ENCODE results near the gene LRFN2. TPM values are rescaled to one million over a fixed set of nuclear protein-coding genes. Genes with fewer than 3 reads are reported as not detected.

LRFN2 gene
- polyA plus RNA-seq, 1 of the 3 experiments (the other 2 are of a cell fraction), result 0.02 TPM

- ChIA-PET POLR2A (no interaction called here), CTCF (interaction anchor here (0.8 to 1.9 kb wide), 5 partner anchors 15 to 107 kb away, joined by 3 to 5 read pairs (median 3); no protein-coding TSS in a partner anchor)
- H3K4me2 ChIP-seq, result no peak overlapping the region
- H3F3A ChIP-seq (replicated peaks; ENCODE audit: insufficient read depth), result no peaks in the 10 kb centered on the region
- no peaks in the 10 kb centered on the region for H4K20me1 ChIP-seq (ENCODE audit: insufficient read depth)
- H3K36me3 ChIP-seq (replicated peaks in 1 of 2; ENCODE audit: control insufficient read depth in 1 of 2, insufficient read depth in 2 of 2, low read length in 1 of 2), result no peaks in the 10 kb centered on the region
- peaks cover 0 to 31% of the 10 kb centered on the region in 2 experiments; a peak in 1 of 4 replicates for H3K4me1 ChIP-seq (ENCODE audit: control insufficient read depth in 1 of 2, insufficient read depth in 2 of 2, low read depth in 1 of 2, low read length in 1 of 2)
- H3K79me2 ChIP-seq (ENCODE audit: insufficient read depth), result no peaks in the 10 kb centered on the region
- H3K9me3 ChIP-seq, result no peaks in the 10 kb centered on the region
- no peak overlapping the region for H3K27ac ChIP-seq (ENCODE audit: low read depth in 2 of 2, low read length in 1 of 2)
- no peak for TF ChIP-seq GABPA (IDR thresholded peaks at IDR 0.05; ENCODE audit: low read depth)
- no peak for TF ChIP-seq NRF1 (IDR thresholded peaks at IDR 0.05; ENCODE audit: low read depth, low read length)
- no peak for TF ChIP-seq MXI1 (IDR thresholded peaks at IDR 0.05; ENCODE audit: low read depth, low read length)
- no peak for TF ChIP-seq FOXJ3 (CRISPR knock-in tag; IDR thresholded peaks at IDR 0.05)
- TF ChIP-seq CTCF (IDR thresholded peaks at IDR 0.05), result no peak
- no peak for TF ChIP-seq JUND (IDR thresholded peaks at IDR 0.05)
- TF ChIP-seq PBX3 (IDR thresholded peaks at IDR 0.05), result no peak
- no peak for TF ChIP-seq GATA2 (CRISPR knock-in tag; IDR thresholded peaks at IDR 0.05)
- TF ChIP-seq FOXM1 (IDR thresholded peaks at IDR 0.05; ENCODE audit: low read depth), result no peak
- TF ChIP-seq IRF3 (IDR thresholded peaks at IDR 0.05; ENCODE audit: low read depth, low read length), result no peak
- no peak for TF ChIP-seq MEF2A (IDR thresholded peaks at IDR 0.05; ENCODE audit: borderline replicate concordance, low read depth)
- no peak for TF ChIP-seq ELF1 (IDR thresholded peaks at IDR 0.05)
- TF ChIP-seq EP300 (IDR thresholded peaks at IDR 0.05; ENCODE audit: borderline replicate concordance in 1 of 2, low read depth in 1 of 2, low read length in 1 of 2), result no peak
- no peak for TF ChIP-seq TCF12 (IDR thresholded peaks at IDR 0.05)
- no peak for TF ChIP-seq RCOR1 (IDR thresholded peaks at IDR 0.05; ENCODE audit: low read length)
- H3K4me3 ChIP-seq (ENCODE audit: low read depth in 2 of 2, low read length in 1 of 2), result no peak overlapping the region
- no peak for DNase-seq
- H3K27me3 ChIP-seq (ENCODE audit: insufficient read depth), result no peaks in the 10 kb centered on the region; the same call in 1 of the 2 replicates
- no peak overlapping the region for H2AFZ ChIP-seq (ENCODE audit: low read depth)
- no peaks in the 10 kb centered on the region for H3K9me2 ChIP-seq
- 46% methylated on average over 7 of the region's 7 CpGs for WGBS (ENCODE audit: low lambda C conversion rate)
- no peak overlapping the region for H3K9ac ChIP-seq
Observed at GRCh38 chr6:40532349-40533000, 54.7 kb downstream of the LRFN2 start.
